Measurements from ENCODE around the gene PCDHA10. TPM values are rescaled to one million over a fixed set of nuclear protein-coding genes. Genes with fewer than 3 reads are reported as not detected.
A peak's percentile ranks its signal among the peaks of the same experiment; 100 is the strongest.

Gene PCDHA10
- total RNA-seq, 1 donor from 2014 or later = 6.1 TPM

- TF ChIP-seq CTCF (IDR thresholded peaks at IDR 0.05) = no peak
- Mint-ChIP-seq H3K4me3 (ENCODE audit: unreplicated experiment) (no peak overlapping the region), H3K9me3 (ENCODE audit: unreplicated experiment) (peaks cover 29% of the 10 kb centered on the region), H3K4me1 (ENCODE audit: unreplicated experiment) (no peaks in the 10 kb centered on the region), H3K27ac (ENCODE audit: unreplicated experiment) (no peak overlapping the region), H3K36me3 (ENCODE audit: unreplicated experiment) (peaks cover 31% of the 10 kb centered on the region), H3K27me3 (ENCODE audit: unreplicated experiment) (no peaks in the 10 kb centered on the region)
- peak; percentile 79 for DNase-seq (ENCODE audit: extremely low spot score, unreplicated experiment)
Observed at GRCh38 chr5:140857177-140857986, 1.7 kb downstream of the PCDHA10 start.

GRCh38 chr5:140857987-140858240 is 2.2 kb downstream of the PCDHA10 start:
- TF ChIP-seq CTCF (IDR thresholded peaks at IDR 0.05) = no peak
- Mint-ChIP-seq H3K36me3 (ENCODE audit: unreplicated experiment) (peaks cover 31% of the 10 kb centered on the region), H3K4me3 (ENCODE audit: unreplicated experiment) (no peak overlapping the region), H3K27ac (ENCODE audit: unreplicated experiment) (no peak overlapping the region), H3K27me3 (ENCODE audit: unreplicated experiment) (no peaks in the 10 kb centered on the region), H3K4me1 (ENCODE audit: unreplicated experiment) (no peaks in the 10 kb centered on the region), H3K9me3 (ENCODE audit: unreplicated experiment) (peaks cover 29% of the 10 kb centered on the region)
- peak; percentile 85 for DNase-seq (ENCODE audit: extremely low spot score, unreplicated experiment)

- Mint-ChIP-seq H3K4me1 (ENCODE audit: unreplicated experiment) (no peaks in the 10 kb centered on the region), H3K27ac (ENCODE audit: unreplicated experiment) (no peak overlapping the region), H3K36me3 (ENCODE audit: unreplicated experiment) (peaks cover 20% of the 10 kb centered on the region), H3K27me3 (ENCODE audit: unreplicated experiment) (no peaks in the 10 kb centered on the region), H3K4me3 (ENCODE audit: unreplicated experiment) (no peak overlapping the region), H3K9me3 (ENCODE audit: unreplicated experiment) (peaks cover 6% of the 10 kb centered on the region)
- peak; percentile 85 for DNase-seq (ENCODE audit: extremely low spot score, unreplicated experiment)
- TF ChIP-seq CTCF (IDR thresholded peaks at IDR 0.05) = no peak
Observed at GRCh38 chr5:140862441-140863295, 7.0 kb downstream of the PCDHA10 start.

GRCh38 chr5:140868721-140869554 is 13.2 kb downstream of the PCDHA10 start, which contains the start of gene PCDHA11:
Gene PCDHA11, plus strand, starts transcription at chr5:140868957. Its CDS starts 147 bp downstream, at chr5:140869104.
- Mint-ChIP-seq H3K27me3 (ENCODE audit: unreplicated experiment) (no peaks in the 10 kb centered on the region), H3K4me1 (ENCODE audit: unreplicated experiment) (peaks cover 4% of the 10 kb centered on the region), H3K4me3 (ENCODE audit: unreplicated experiment) (peak within 1 kb of the TSS; percentile 80), H3K27ac (ENCODE audit: unreplicated experiment) (peak within 1 kb of the TSS; percentile 67), H3K36me3 (ENCODE audit: unreplicated experiment) (peaks cover 8% of the 10 kb centered on the region), H3K9me3 (ENCODE audit: unreplicated experiment) (peaks cover 4% of the 10 kb centered on the region)
- DNase-seq (ENCODE audit: extremely low spot score, unreplicated experiment) = peak; percentile 78
- peak; percentile 63 for TF ChIP-seq CTCF (IDR thresholded peaks at IDR 0.05)
